ENCODE data around the gene MAP3K9. TPM values are rescaled to one million over a fixed set of nuclear protein-coding genes. Genes with fewer than 3 reads are reported as not detected.

MAP3K9 gene
- total RNA-seq, 1 experiment from 2014 or later, result 12.1 TPM

GRCh38 chr14:70814466-70814865 lies 5.2 kb upstream of the MAP3K9 start:
- Histone ChIP-seq H3K4me3 (ENCODE audit: low read depth in 2 of 2, low read length in 2 of 2) (no peak overlapping the region), H3K9me3 (ENCODE audit: control insufficient read depth, insufficient read depth, low read depth, low read length) (no peaks in the 10 kb centered on the region), H3K27ac (ENCODE audit: low read length) (no peak overlapping the region), H3K36me3 (ENCODE audit: control insufficient read depth, insufficient read depth, low read length) (no peaks in the 10 kb centered on the region; the same call in 1 of the 2 replicates), H3K27me3 (ENCODE audit: control insufficient read depth, insufficient read depth, low read length) (no peaks in the 10 kb centered on the region), H3K4me1 (ENCODE audit: control insufficient read depth, insufficient read depth, low read length) (peaks cover 15% of the 10 kb centered on the region)
- no peak for ATAC-seq
- ChIA-PET POLR2A (no interaction called here), CTCF (no interaction called here)
- DNase-seq (ENCODE audit: low read depth, low spot score), result no peak
- TF ChIP-seq POLR2AphosphoS5 (IDR thresholded peaks at IDR 0.05; ENCODE audit: low read depth, low read length) (no peak), SIN3A (IDR thresholded peaks at IDR 0.05; ENCODE audit: borderline replicate concordance, insufficient read depth, low read depth, low read length) (no peak), REST (IDR thresholded peaks at IDR 0.05; ENCODE audit: insufficient read depth in 1 of 2, low read depth in 2 of 2, low read length in 1 of 2) (no peak), CTCF (IDR thresholded peaks at IDR 0.05) (no peak), TCF7L2 (IDR thresholded peaks at IDR 0.05; ENCODE audit: low read depth, low read length) (no peak)
- intact Hi-C loops (cut with micrococcal nuclease; ENCODE audit: unreplicated experiment), result loop anchor here (5.0 kb wide), 1 partner anchor 192 kb away; no protein-coding TSS in a partner anchor
- in situ Hi-C loops (cut with HindIII; ENCODE audit: low pct_unique_long_range_greater_than_20kb, low sequenced_read_pairs), result no loop called here
- no TSS peak for BruUV-seq (replicated peaks)

- DNase-seq (ENCODE audit: low read depth, low spot score) (no peak), ATAC-seq (no peak)
- Histone ChIP-seq H3K4me3 (ENCODE audit: low read depth in 2 of 2, low read length in 2 of 2) (no peak overlapping the region), H3K9me3 (ENCODE audit: control insufficient read depth, insufficient read depth, low read depth, low read length) (no peaks in the 10 kb centered on the region), H3K36me3 (ENCODE audit: control insufficient read depth, insufficient read depth, low read length) (no peaks in the 10 kb centered on the region; the same call in 1 of the 2 replicates), H3K4me1 (ENCODE audit: control insufficient read depth, insufficient read depth, low read length) (peaks cover 19% of the 10 kb centered on the region), H3K27me3 (ENCODE audit: control insufficient read depth, insufficient read depth, low read length) (no peaks in the 10 kb centered on the region), H3K27ac (ENCODE audit: low read length) (no peak overlapping the region)
- intact Hi-C loops (cut with micrococcal nuclease; ENCODE audit: unreplicated experiment) (loop anchor here (5.0 kb wide), 1 partner anchor 190 kb away; no protein-coding TSS in a partner anchor), in situ Hi-C loops (cut with HindIII; ENCODE audit: low pct_unique_long_range_greater_than_20kb, low sequenced_read_pairs) (no loop called here)
- ChIA-PET CTCF (no interaction called here), POLR2A (no interaction called here)
- no peak for TF ChIP-seq SIN3A (IDR thresholded peaks at IDR 0.05; ENCODE audit: borderline replicate concordance, insufficient read depth, low read depth, low read length)
- TF ChIP-seq TCF7L2 (IDR thresholded peaks at IDR 0.05; ENCODE audit: low read depth, low read length), result no peak
- TF ChIP-seq REST (IDR thresholded peaks at IDR 0.05; ENCODE audit: insufficient read depth in 1 of 2, low read depth in 2 of 2, low read length in 1 of 2), result no peak
- TF ChIP-seq CTCF (IDR thresholded peaks at IDR 0.05), result no peak
- no peak for TF ChIP-seq POLR2AphosphoS5 (IDR thresholded peaks at IDR 0.05; ENCODE audit: low read depth, low read length)
- TSS peak; percentile 58 for BruUV-seq (replicated peaks)
Measured at GRCh38 chr14:70812124-70812818, 3.0 kb upstream of the MAP3K9 start.

Data from Panc1 (cell line).